Type B pancreatic cell (in vitro differentiated cells): ENCODE measurements around the gene NUMA1. TPM values are rescaled to one million over a fixed set of nuclear protein-coding genes. Genes with fewer than 3 reads are reported as not detected.

Experiments used
- DNase-seq: peaks from one replicate; pipeline ENCODE4 v3.0.0; 2021; ENCODE audit warnings: mixed read lengths; ENCODE audit not compliant: unreplicated experiment; ENCODE audit errors: extremely low spot score
- H3K27ac Mint-ChIP-seq: 2 replicates; pipeline ENCODE4 v1.8.0; 2021; ENCODE audit warnings: mild to moderate bottlenecking, mixed read lengths
- H3K27me3 Mint-ChIP-seq: 2 replicates; pipeline ENCODE4 v1.8.0; 2021; ENCODE audit warnings: mixed read lengths
- H3K36me3 Mint-ChIP-seq: 2 replicates; pipeline ENCODE4 v1.8.0; 2021; ENCODE audit warnings: mixed read lengths
- H3K4me1 Mint-ChIP-seq: one replicate; pipeline ENCODE4 v1.8.0; 2021; ENCODE audit warnings: mixed read lengths; ENCODE audit not compliant: unreplicated experiment
- H3K4me3 Mint-ChIP-seq: 2 replicates; pipeline ENCODE4 v1.8.0; 2021; ENCODE audit warnings: mild to moderate bottlenecking, mixed read lengths
- H3K9me3 Mint-ChIP-seq: 2 replicates; pipeline ENCODE4 v1.8.0; 2021; ENCODE audit warnings: mixed read lengths
- total RNA-seq: library from RNA; stranded (reverse); gene quantifications from 2 replicates; pipeline ENCODE4 v1.2.1, GENCODE V29; 2021; ENCODE audit warnings: low replicate concordance
- TF ChIP-seq, protein P1 (sequence below): fragments of 200-600 bp; sonication (generic); conservative IDR thresholded peaks from 2 replicates; pipeline ENCODE4 v1.5.0; 2021; ENCODE audit warnings: antibody characterized with exemption, mild to moderate bottlenecking

NUMA1 gene
- total RNA-seq, 1 donor from 2014 or later: 225 TPM

DNA sequence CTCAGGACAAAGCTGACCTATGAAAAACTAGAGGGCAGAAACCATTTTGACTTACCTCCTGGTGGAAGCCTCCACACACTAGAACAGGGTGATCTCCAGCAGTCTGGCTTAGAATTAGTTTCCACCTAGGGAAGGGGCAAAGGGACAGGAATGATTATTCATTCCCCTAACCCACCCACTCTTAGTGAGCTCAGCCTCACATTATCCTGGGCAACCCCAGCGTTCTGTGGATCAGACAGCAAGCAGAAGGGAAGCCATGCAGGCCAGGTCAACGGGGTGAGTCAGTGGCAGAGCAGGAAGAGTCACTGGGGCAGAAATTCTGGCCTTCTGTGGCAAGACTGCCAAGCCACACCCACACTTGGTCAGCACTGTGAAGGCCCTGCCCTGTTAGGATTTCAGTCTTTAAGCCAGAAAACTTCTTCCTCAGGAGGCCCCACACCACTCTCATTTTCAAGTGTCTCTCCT lies 10.5 kb downstream of the NUMA1 start:
- peak overlapping the region; percentile 28 for H3K27ac Mint-ChIP-seq
- H3K36me3 Mint-ChIP-seq: peaks cover 20% of the 10 kb centered on the region
- DNase-seq: no peak
- peaks cover 48% of the 10 kb centered on the region for H3K4me1 Mint-ChIP-seq
- no peaks in the 10 kb centered on the region for H3K9me3 Mint-ChIP-seq
- H3K4me3 Mint-ChIP-seq: no peak overlapping the region
- no peaks in the 10 kb centered on the region for H3K27me3 Mint-ChIP-seq
- TF ChIP-seq, protein P1, sequence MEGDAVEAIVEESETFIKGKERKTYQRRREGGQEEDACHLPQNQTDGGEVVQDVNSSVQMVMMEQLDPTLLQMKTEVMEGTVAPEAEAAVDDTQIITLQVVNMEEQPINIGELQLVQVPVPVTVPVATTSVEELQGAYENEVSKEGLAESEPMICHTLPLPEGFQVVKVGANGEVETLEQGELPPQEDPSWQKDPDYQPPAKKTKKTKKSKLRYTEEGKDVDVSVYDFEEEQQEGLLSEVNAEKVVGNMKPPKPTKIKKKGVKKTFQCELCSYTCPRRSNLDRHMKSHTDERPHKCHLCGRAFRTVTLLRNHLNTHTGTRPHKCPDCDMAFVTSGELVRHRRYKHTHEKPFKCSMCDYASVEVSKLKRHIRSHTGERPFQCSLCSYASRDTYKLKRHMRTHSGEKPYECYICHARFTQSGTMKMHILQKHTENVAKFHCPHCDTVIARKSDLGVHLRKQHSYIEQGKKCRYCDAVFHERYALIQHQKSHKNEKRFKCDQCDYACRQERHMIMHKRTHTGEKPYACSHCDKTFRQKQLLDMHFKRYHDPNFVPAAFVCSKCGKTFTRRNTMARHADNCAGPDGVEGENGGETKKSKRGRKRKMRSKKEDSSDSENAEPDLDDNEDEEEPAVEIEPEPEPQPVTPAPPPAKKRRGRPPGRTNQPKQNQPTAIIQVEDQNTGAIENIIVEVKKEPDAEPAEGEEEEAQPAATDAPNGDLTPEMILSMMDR: no peak

DNA sequence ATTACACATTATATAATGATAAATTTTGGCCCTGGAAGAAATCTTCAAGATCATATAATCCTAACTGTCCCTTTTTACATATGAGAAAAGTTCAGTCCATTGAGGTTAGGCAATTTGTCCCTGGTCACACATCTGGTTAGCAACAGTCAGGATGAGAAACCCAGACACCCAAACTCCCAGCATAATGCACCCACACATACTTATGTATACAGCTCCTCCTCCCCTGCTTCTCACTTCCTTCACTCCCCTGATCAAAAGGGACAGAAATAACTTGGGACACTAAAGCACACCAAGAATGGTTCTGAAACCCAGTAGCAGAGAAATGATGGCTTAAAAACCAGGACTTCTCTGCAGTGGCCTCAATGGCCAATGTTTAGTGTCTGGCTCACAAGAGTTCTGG lies 11.1 kb downstream of the NUMA1 start:
- H3K27me3 Mint-ChIP-seq: no peaks in the 10 kb centered on the region
- no peak overlapping the region for H3K4me3 Mint-ChIP-seq
- DNase-seq: no peak

DNA sequence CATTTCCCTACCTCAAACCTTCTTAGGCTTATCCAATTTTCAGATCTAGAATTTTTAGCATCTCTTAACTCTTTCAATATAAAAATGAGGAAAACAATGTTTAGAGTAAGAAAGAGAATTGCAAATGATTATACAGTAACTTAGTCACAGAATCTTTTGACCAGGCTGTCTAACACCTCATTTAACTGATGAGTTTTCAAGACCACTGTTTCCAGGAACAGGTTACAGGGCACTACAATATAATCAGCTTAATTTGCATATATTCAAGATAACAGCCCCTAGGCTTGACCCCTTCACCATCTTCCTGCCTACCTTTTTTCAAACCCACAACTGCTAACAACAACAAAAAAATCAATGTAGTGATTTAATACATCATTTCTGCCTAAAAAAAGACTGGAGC lies 12.7 kb downstream of the NUMA1 start:
- H3K27me3 Mint-ChIP-seq: no peaks in the 10 kb centered on the region
- DNase-seq: no peak
- no peaks in the 10 kb centered on the region for H3K9me3 Mint-ChIP-seq
- no peak overlapping the region for H3K4me3 Mint-ChIP-seq
- H3K36me3 Mint-ChIP-seq: peaks cover 15% of the 10 kb centered on the region
- H3K4me1 Mint-ChIP-seq: peaks cover 42% of the 10 kb centered on the region
- no peak overlapping the region for H3K27ac Mint-ChIP-seq
- TF ChIP-seq, protein P1: no peak

More for the DNA sequence above, 11.1 kb downstream of the NUMA1 start:
- Mint-ChIP-seq H3K27ac (peak overlapping the region; percentile 28), H3K36me3 (peaks cover 20% of the 10 kb centered on the region), H3K9me3 (no peaks in the 10 kb centered on the region), H3K4me1 (peaks cover 48% of the 10 kb centered on the region)
- TF ChIP-seq, protein P1: no peak

DNA sequence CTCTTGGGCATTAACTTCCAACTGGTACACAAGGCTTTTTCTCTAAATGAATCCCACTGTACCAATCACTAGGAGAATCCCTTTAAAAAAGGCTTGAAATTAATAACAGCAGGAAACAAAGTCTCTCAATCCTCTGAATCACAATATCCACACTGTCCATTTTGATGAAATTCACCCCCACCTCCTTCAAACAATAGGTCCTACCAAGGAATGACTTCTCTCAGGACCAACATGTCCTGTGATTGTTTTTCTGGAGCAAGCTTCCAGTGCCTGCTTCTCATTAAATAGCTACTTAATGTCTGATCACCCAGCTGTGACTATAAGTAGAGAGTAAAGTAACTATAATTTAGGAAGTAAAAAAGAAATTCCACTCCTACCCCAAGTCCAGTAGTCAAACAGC lies 13.1 kb downstream of the NUMA1 start:
- no peaks in the 10 kb centered on the region for H3K27me3 Mint-ChIP-seq
- peaks cover 15% of the 10 kb centered on the region for H3K36me3 Mint-ChIP-seq
- DNase-seq: no peak
- H3K4me1 Mint-ChIP-seq: peaks cover 38% of the 10 kb centered on the region
- no peak overlapping the region for H3K4me3 Mint-ChIP-seq
- H3K9me3 Mint-ChIP-seq: no peaks in the 10 kb centered on the region
- TF ChIP-seq, protein P1: no peak
- no peak overlapping the region for H3K27ac Mint-ChIP-seq

DNA sequence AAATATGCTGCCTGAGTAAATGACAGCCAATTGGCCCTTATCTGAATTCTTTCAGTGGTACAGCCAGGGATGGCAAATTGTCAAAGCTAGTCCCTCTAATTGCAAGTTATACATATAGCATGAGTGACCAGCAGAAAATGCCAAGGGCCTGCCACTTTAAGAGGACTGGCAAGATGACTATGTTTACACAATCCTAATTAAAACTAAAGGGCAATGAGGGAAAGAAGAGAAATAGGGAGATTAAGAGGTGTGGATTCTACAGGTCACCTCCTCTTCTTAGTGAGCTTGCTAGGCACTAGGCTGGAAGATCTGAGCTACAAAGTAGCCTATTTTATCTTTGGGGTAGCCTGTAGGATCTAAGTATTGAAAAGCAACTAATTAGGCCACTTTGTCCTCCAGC lies 13.5 kb downstream of the NUMA1 start:
- Mint-ChIP-seq H3K4me3 (no peak overlapping the region), H3K4me1 (peaks cover 34% of the 10 kb centered on the region), H3K27me3 (no peaks in the 10 kb centered on the region), H3K27ac (no peak overlapping the region), H3K36me3 (peaks cover 16% of the 10 kb centered on the region), H3K9me3 (no peaks in the 10 kb centered on the region)
- TF ChIP-seq, protein P1: no peak
- DNase-seq: no peak
